ENCODE data around the gene RNF166.

RNF166 gene

DNA sequence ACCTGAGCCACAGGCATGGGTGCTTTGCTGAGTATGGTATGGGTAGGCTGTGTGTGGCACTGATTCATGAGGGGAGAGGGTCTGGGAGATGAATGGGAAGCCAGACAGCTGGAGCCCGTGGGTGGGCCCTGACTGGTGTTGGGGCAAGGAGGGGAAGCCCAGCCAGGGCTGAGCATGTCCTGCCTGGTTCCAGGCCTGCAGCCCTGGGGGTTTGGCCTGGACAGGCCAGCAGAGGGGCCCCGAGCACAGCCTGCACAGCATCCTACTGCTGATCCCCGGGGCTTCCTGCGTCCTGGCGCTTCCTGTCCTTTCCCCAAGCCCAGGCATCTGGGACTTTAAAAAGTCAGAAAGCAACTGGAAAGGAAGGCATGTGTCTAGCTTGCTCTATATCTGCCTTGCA, 38.7 kb downstream of the RNF166 start:
- no peak for DNase-seq

DNA sequence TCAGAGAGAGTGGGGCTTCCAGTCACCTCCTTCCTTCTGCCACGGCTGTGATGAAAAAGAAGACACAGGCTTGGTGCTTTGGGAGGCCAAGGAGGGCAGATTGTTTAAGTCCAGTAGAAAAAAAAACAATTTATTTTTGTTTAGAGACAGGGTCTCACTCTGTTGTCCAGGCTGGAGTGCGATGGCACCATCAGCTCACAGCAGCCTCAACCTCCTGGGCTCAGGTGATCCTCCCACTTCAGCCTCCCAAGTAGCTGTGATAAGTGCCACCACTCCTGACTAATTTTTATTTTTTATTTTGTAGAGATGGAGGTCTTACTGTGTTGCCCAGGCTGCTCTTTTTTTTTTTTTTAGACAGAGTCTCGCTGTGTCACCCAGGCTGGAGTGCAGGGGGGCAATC, 40.6 kb downstream of the RNF166 start:
- DNase-seq = no peak

GRCh38 chr16:88665148-88665547, 41.1 kb downstream of the RNF166 start:
- no peak for DNase-seq

DNA sequence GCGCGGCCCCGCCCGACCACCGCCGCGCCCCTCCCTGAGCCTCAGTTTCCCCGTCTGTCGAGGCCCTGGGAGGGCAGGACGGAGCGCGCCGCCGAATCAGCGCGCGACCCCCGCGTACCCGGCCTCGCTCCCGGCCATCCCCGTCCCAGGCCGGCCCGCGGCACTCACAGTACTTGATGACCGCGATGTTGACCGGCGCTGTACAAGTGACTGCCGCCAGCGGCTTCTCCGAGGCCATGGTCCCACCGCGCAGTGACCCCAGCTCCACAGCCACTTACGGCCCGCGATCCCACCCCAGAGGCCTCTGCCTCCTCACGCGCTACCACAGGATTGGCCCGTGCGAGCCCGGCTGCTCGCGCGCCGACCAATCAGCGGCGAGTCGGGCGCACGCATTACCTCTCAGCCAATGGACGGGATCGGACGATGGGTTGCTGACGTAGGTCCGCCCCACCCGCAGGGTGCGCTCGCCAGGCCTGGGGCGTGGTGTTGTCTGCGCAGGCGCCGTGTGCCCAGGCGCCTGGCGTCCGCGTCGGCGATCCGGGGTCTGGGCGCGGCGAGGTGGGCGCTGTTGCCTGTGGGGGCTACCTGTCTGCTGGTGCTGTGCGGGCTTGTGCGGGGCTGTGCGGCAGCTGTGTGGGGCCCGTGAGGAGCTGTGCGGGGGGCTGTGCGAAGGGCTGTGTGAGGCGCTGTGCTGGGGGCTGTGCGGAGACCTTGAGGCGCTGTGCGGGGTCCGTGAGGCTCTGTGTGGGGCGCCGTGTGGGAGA, 43.2 kb downstream of the RNF166 start, which contains the start of gene MVD:
Gene MVD, minus strand, starts transcription at position 249 of the 764 bp plus-strand sequence. Its CDS starts 11 bp downstream, at position 238.
- DNase-seq = peak; percentile 96

DNA sequence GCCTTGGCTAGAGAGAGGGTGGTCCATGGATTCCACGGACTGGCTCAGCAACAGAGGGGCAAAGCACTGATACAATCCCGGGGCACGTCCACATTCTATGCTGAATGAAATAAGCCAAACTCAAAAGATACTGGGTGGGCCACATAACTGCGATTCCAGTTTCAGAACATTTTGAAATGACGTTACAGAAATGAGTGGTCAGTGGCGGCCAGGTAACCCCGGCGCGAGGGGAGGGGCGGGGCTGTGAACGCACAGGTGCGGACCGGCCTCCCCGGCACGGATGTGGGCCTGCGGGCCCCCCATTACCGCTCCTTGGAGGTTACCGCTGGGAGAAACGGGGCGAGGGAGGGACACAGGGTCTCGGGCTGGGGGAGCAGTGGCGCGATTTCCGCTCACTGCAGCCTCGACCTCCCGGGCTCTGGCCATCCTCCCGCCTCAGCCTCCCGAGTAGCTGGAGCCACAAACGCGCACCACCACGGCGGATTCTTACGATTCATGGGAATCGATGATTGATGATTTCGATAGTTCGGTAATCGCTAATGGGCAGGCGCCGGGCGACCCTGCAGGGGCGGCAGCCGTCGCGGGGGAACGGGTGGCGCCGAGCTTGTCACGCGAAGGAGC, 43.9 kb downstream of the RNF166 start:
- no peak for DNase-seq

DNA sequence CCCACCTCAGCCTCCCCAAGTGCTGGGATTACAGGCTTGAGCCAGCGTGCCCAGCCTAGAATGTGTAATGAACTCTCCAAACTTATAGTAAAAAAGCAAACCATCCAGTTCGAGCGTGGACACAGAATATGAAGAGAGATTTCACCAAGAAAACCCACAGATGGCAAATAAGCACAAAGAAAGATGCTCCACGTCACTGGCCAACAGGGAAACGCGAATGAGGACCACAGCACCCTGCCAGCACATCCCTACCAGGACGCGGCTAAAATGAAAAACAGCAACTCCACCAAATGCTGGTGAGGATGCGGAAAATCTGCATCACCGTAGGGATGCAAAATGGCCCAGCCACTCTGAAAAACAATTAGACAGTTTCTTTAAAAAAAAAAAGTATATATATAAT, 44.7 kb downstream of the RNF166 start:
- no peak for DNase-seq

- no peak for DNase-seq
Observed at GRCh38 chr16:88659160-88659559, 47.0 kb downstream of the RNF166 start.

DNA sequence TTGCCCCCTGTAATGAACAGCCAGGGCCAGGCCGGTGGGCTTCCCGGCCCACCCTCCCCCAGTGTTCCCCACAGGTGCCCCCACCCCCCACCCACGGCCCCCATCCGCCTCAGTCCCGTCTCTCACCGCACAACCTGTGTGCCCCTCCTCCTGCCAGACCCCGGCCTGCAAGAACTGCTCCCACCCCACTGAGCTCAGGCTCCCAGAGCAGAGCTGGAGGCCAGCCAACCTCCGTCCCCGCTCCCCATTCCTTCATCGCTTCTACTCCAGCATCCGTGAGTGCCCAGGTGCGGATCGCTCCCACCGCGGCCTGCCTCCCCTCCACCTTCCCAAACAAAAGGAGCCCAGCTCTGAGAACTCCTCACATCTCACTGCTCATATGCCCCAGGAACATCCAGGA, 47.5 kb downstream of the RNF166 start:
- no peak for DNase-seq

- no peak for DNase-seq
Observed at GRCh38 chr16:88657371-88657770, 48.8 kb downstream of the RNF166 start.

DNA sequence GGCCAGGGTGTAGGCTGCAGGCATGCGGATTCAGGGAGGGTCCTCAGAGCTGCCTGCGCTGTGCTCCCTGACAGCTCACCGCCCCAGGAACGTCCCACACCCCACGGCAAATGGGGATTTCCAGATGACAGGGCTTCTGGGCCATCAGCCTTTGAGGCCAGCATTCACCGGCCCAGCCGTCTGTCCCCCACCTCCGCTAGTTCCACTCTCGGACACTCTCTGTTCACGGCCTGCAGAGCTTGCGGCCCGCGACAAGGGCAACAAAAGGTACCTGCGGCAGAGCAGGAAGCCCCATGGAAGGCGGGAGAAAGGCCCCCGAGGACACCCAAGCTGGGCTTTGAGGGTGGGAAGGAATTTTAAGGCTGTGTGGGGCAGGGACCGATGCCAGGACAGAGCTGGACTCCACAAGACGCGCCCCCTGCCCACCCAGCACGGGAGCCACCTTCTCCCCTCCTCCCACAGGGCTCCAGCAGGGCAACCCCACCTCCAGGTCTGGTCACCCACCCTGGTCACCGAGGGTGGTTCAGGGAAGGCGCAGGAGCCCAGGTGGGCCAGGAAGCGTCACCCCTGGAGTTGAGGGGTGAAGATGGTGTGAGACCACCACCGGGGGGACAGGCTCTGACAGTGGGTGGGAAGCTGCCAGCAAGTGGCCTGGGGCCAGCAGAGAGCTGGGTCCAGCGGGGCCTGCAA, 49.8 kb downstream of the RNF166 start:
- DNase-seq = no peak

DNA sequence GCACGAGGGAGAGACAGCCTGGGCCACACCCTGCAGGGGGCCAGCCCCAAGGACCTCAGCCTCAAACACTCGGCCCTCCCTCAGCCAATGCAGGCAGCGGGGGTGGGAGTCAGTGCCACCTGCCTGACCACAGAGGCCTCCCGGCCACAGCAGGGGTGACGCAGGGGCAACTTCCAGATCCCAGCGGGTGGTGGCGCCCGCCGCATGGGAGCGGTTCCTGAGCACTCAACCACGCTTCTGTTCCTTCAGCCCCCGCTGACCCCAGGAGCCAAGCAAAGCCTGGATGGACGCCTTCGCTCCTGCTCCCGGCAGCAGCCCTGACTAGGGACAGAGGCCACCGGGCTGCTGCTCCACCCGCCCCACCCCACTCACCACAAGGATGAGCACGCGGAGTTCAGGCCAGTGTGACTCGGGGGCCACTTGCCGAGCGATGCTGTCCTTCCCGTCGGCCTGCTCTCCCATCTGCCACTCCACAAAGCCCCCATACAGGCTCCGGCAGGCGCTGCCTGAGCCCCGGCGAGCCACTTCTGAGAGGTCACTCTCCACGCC, 50.4 kb downstream of the RNF166 start:
- no peak for DNase-seq

DNA sequence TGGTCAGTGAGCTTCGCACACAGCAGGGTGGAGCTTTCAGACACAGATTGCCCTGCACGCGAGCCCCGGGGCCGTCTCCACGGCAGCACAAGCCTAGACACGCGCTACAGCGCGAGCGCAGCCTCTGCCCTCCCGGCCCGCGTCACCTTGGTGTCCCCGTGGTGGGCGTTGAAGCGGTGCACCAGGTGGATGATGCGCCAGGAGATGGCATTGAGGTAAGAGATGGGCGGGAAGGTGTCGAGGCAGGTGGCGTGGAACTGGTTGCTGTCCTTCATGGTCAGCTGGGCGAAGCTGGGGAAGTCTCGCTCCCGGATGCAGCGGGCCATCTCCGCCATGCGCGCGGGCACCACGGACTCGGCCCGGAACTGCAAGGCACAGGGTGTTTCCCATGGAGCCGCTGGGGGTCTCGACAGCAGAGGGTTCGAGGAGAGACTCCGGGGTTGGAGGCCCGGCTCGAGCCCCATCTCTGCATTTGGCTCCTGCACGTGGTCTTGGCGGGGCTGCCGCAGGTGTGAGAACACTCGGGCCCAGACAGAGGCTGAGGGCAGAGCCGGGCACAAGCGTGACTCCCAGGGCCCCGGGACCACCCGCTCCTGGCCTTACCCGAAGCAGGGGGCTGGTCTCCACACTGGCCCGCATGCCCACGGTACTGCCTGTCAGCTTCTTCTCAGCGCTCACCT, 51.0 kb downstream of the RNF166 start:
- DNase-seq = no peak

DNA sequence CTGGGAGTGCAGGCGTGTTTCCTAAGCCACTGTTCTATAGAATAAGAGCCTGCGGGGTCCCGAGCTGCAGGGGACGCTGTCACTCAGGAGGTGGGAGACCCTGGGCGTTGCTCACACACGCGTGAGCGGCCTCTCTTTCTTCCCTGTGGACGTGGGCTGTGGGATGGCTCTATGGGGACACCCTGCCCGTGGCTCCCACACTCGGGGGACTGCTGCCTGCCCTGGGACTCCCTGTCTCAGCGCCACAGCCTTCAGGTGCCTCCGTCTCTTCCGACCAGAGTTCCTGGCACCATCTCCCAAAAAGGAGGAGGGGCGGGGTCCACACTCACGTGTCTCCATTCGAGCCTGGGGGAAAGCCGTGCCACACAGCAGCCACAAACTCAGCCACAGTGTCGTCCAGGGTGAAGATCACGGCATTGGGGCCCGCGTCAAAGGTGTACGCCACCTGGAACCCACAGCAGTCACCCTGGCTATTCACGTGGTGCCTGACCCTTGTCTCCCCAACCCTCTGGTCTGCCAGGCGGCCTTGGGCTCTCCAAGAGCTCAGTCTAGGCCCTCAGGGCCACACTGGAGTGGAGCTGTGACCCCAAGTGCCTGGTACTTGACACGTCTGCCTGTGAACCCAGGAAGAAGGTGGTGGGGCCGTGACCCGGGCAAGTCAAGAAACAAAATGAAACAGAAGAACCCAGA, 51.7 kb downstream of the RNF166 start:
- no peak for DNase-seq

DNA sequence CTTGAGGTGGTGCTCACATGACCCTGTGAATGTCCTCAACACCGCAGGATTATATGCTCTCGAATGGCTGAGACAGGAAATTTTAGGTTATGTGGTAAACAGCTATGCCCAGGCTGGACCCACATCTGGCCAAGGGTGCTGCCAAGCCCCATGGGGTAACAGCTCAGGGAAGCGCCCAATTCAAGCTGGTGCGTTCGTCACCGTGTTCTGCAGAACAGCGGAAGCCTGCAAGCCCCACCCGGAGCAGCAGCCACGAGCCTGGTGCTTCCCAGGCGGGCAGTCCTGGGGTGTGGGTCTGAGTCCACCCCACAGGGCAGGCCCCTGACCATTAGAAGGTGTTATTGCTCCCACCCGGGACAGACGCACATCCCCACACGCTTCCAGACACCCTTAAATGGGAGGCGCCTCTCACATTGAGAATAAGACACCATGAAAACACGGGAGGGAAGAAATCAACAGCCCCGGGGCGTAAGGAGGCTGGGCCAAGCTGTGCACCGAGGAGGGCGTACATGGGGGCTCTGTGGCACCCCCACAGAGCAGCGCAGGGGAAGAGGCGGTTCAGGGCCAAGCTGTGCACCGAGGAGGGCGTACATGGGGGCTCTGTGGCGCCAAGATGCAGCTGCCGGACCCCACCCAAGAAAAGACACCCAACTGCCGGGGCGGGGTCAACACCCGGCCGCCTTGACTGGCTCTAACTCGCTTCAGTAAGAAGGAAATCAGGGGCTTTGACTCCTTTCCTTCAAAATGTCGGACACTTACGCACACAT, 52.4 kb downstream of the RNF166 start:
- DNase-seq = peak; percentile 33

DNA sequence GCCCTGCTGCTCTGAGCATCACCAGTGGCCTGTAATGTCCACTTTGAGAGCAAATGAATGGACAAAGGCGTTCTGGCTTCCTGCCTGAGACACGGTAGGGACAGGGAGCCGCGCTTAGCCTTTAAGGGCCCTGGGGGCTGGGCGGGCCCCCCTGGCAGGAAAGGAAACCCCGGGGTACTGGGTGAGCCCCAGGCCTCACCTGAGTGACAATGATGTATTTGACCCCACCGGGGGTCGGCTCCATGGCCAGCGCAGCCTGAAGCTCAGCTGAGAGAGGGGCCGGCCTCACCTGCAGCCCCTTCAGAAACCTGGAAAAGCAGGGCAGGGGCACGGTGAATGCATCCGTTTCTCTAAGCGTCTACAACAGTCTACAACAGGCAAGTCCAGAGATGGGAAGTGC, 53.1 kb downstream of the RNF166 start:
- no peak for DNase-seq

- DNase-seq = no peak
Observed at GRCh38 chr16:88652762-88653063, 53.5 kb downstream of the RNF166 start.

GRCh38 chr16:88651989-88652761, 54.0 kb downstream of the RNF166 start:
- no peak for DNase-seq

GRCh38 chr16:88651276-88651988, 54.8 kb downstream of the RNF166 start:
- peak; percentile 90 for DNase-seq

DNA sequence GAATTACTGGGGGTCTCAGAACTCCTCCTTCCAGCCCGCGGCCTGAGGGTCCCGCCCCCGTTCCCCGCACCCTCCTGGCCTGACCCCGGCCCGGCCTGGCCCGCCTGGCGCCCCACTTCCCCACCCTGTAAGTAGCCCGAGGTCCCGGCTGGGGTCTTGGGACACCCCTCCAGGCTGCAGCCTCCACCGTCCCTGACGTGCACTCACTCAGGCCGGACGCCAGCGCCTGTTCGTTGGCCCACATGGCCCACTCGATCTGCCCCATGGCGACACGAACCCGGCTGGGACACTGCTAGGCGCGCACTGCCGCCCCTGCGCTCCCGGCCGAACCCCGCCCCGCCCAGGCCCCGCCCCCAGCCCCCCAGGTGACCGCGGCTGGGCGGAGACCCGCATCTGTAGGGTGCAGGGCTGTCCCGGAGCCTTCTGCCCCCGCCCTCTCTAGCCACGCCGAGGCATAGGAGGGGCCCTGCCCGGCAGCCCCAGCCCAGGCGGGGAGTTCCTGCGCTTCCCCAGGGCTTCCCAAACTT, 55.4 kb downstream of the RNF166 start, which contains the start of gene CYBA:
Gene CYBA, minus strand, starts transcription at position 305 of the 527 bp plus-strand sequence. Its CDS starts 40 bp downstream, at position 265.
- peak; percentile 90 for DNase-seq

Data from CD4-positive, alpha-beta T cell treated with Interleukin-17A for 1 hour (primary cell).